Measurements from ENCODE around the gene ZDHHC12.
A peak's percentile ranks its signal among the peaks of the same experiment; 100 is the strongest.

ZDHHC12 gene

DNA sequence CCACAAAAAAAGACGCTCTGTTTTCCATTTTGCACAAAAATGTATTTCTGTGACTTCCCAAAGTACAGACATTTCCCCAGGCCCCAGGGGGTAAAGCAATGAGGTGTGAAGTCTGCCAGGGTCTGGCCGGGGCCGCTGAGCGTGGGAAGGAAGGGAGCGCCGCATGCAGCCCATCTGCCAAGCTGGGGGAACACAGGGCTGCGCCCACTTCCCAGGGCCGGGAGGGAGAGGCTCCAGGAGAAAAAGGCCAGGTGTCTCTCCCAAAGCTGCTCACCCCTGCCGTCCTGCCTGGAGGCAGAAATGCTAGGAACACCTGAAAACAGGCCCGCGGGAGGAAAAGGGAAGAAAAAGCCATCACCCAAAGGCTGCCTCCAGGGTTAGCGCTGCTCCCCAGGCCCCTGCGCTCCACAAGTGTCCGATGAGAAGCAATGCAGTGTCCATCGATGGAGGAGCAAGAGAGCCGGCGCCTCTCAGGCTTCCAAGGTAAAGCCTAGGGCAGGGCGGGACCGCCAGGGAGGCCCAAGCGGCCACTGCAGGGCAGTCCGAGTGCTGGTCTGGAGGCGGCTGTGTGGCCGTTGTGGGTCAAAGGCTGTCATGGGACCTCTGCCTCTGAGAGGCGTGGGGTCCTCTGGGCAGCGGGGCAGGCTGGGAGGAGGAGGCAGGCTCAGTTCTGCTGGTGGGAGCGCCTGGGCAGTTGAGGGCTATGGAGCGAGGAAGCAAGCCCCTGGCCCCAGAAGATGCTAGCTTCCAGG lies 6.0 kb upstream of the ZDHHC12 start:
- Histone ChIP-seq H3K4me3 (ENCODE audit: insufficient read length, low read depth) (no peak overlapping the region), H3K9ac (ENCODE audit: insufficient read length, low read depth) (peak overlapping the region; percentile 29), H3K4me1 (ENCODE audit: insufficient read depth, insufficient read length) (peaks cover 7% of the 10 kb centered on the region), H3K36me3 (ENCODE audit: insufficient read depth, insufficient read length, low read length) (peaks cover 39% of the 10 kb centered on the region), H3K9me3 (ENCODE audit: insufficient read depth, low read length) (no peaks in the 10 kb centered on the region), H3K27me3 (ENCODE audit: insufficient read depth, insufficient read length) (no peaks in the 10 kb centered on the region)
- no peak for DNase-seq (ENCODE audit: low read depth, low spot score)
- no peak for TF ChIP-seq YY1 (IDR thresholded peaks at IDR 0.05; ENCODE audit: insufficient read depth, insufficient read length)
- no peak for TF ChIP-seq ZNF274 (IDR thresholded peaks at IDR 0.05; ENCODE audit: low read depth, low read length)

- H3K9ac ChIP-seq (ENCODE audit: insufficient read length, low read depth), result peak overlapping the region; percentile 29
- no peak overlapping the region for H3K4me3 ChIP-seq (ENCODE audit: insufficient read length, low read depth)
- no peak for DNase-seq (ENCODE audit: low read depth, low spot score)
Observed at GRCh38 chr9:128729302-128729701, 5.4 kb upstream of the ZDHHC12 start.

GRCh38 chr9:128728298-128728697 lies 4.4 kb upstream of the ZDHHC12 start:
- Histone ChIP-seq H3K9ac (ENCODE audit: insufficient read length, low read depth) (no peak overlapping the region), H3K27me3 (ENCODE audit: insufficient read depth, insufficient read length) (no peaks in the 10 kb centered on the region), H3K9me3 (ENCODE audit: insufficient read depth, low read length) (no peaks in the 10 kb centered on the region), H3K4me1 (ENCODE audit: insufficient read depth, insufficient read length) (peaks cover 12% of the 10 kb centered on the region), H3K4me3 (ENCODE audit: insufficient read length, low read depth) (no peak overlapping the region), H3K36me3 (ENCODE audit: insufficient read depth, insufficient read length, low read length) (peaks cover 32% of the 10 kb centered on the region)
- TF ChIP-seq SUZ12 (IDR thresholded peaks at IDR 0.05; ENCODE audit: extremely low read depth, insufficient read depth, insufficient read length) (no peak), ZNF274 (IDR thresholded peaks at IDR 0.05; ENCODE audit: low read depth, low read length) (no peak), YY1 (IDR thresholded peaks at IDR 0.05; ENCODE audit: insufficient read depth, insufficient read length) (no peak)
- no peak for DNase-seq (ENCODE audit: low read depth, low spot score)

More at GRCh38 chr9:128729302-128729701, 5.4 kb upstream of the ZDHHC12 start:
- TF ChIP-seq SUZ12 (IDR thresholded peaks at IDR 0.05; ENCODE audit: extremely low read depth, insufficient read depth, insufficient read length), result no peak
- TF ChIP-seq ZNF274 (IDR thresholded peaks at IDR 0.05; ENCODE audit: low read depth, low read length), result no peak
- no peak for TF ChIP-seq YY1 (IDR thresholded peaks at IDR 0.05; ENCODE audit: insufficient read depth, insufficient read length)
- H3K27me3 ChIP-seq (ENCODE audit: insufficient read depth, insufficient read length), result no peaks in the 10 kb centered on the region
- H3K4me1 ChIP-seq (ENCODE audit: insufficient read depth, insufficient read length), result peaks cover 10% of the 10 kb centered on the region
- peaks cover 33% of the 10 kb centered on the region for H3K36me3 ChIP-seq (ENCODE audit: insufficient read depth, insufficient read length, low read length)
- H3K9me3 ChIP-seq (ENCODE audit: insufficient read depth, low read length), result no peaks in the 10 kb centered on the region

GRCh38 chr9:128727640-128728248 lies 3.8 kb upstream of the ZDHHC12 start:
- Histone ChIP-seq H3K4me1 (ENCODE audit: insufficient read depth, insufficient read length) (peaks cover 12% of the 10 kb centered on the region), H3K9me3 (ENCODE audit: insufficient read depth, low read length) (no peaks in the 10 kb centered on the region), H3K9ac (ENCODE audit: insufficient read length, low read depth) (no peak overlapping the region), H3K27me3 (ENCODE audit: insufficient read depth, insufficient read length) (no peaks in the 10 kb centered on the region), H3K4me3 (ENCODE audit: insufficient read length, low read depth) (no peak overlapping the region), H3K36me3 (ENCODE audit: insufficient read depth, insufficient read length, low read length) (peaks cover 28% of the 10 kb centered on the region)
- no peak for DNase-seq (ENCODE audit: low read depth, low spot score)
- no peak for TF ChIP-seq YY1 (IDR thresholded peaks at IDR 0.05; ENCODE audit: insufficient read depth, insufficient read length)
- TF ChIP-seq ZNF274 (IDR thresholded peaks at IDR 0.05; ENCODE audit: low read depth, low read length), result no peak

- H3K4me3 ChIP-seq (ENCODE audit: insufficient read length, low read depth), result peak overlapping the region; percentile 65
- H3K4me1 ChIP-seq (ENCODE audit: insufficient read depth, insufficient read length), result peaks cover 12% of the 10 kb centered on the region
- peak; percentile 55 for DNase-seq (ENCODE audit: low read depth, low spot score)
- peaks cover 31% of the 10 kb centered on the region for H3K36me3 ChIP-seq (ENCODE audit: insufficient read depth, insufficient read length, low read length)
- TF ChIP-seq SUZ12 (IDR thresholded peaks at IDR 0.05; ENCODE audit: extremely low read depth, insufficient read depth, insufficient read length) (no peak), ZNF274 (IDR thresholded peaks at IDR 0.05; ENCODE audit: low read depth, low read length) (no peak), YY1 (IDR thresholded peaks at IDR 0.05; ENCODE audit: insufficient read depth, insufficient read length) (no peak)
- peak overlapping the region; percentile 67 for H3K9ac ChIP-seq (ENCODE audit: insufficient read length, low read depth)
- no peaks in the 10 kb centered on the region for H3K27me3 ChIP-seq (ENCODE audit: insufficient read depth, insufficient read length)
- no peaks in the 10 kb centered on the region for H3K9me3 ChIP-seq (ENCODE audit: insufficient read depth, low read length)
Observed at GRCh38 chr9:128724744-128725211, 851 bp upstream of the ZDHHC12 start.

DNA sequence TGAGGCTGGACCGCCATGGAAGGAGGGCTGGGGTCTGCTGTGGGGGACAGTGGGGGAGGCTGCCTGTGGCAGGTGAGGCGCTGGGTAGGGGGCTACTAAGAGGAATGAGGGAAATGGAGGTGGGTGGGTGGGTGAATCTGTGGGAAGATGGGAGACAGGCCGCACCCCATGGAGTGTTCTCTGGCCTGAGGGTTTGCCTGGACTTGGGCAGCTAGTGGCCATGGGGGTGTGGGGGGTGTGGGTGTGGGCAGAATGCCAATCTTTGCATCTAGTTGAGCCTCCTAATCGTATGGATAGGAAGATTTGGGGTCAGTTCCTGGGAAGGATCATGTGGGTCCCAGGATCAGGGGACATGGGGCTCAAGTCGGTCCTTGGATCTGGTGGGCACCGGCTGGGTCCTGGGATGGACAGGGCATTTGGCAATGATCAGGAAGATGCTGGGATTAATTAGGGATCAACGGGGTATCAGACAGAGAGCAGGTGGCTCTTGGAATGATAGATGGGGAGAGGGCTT lies 518 bp downstream of the ZDHHC12 start:
- Histone ChIP-seq H3K36me3 (ENCODE audit: insufficient read depth, insufficient read length, low read length) (peaks cover 37% of the 10 kb centered on the region), H3K4me3 (ENCODE audit: insufficient read length, low read depth) (peak overlapping the region; percentile 94), H3K4me1 (ENCODE audit: insufficient read depth, insufficient read length) (peaks cover 7% of the 10 kb centered on the region), H3K27me3 (ENCODE audit: insufficient read depth, insufficient read length) (no peaks in the 10 kb centered on the region), H3K9me3 (ENCODE audit: insufficient read depth, low read length) (no peaks in the 10 kb centered on the region), H3K9ac (ENCODE audit: insufficient read length, low read depth) (peak overlapping the region; percentile 99)
- no peak for DNase-seq (ENCODE audit: low read depth, low spot score)
- no peak for TF ChIP-seq SUZ12 (IDR thresholded peaks at IDR 0.05; ENCODE audit: extremely low read depth, insufficient read depth, insufficient read length)
- no peak for TF ChIP-seq YY1 (IDR thresholded peaks at IDR 0.05; ENCODE audit: insufficient read depth, insufficient read length)
- TF ChIP-seq ZNF274 (IDR thresholded peaks at IDR 0.05; ENCODE audit: low read depth, low read length), result no peak
